Measurements from ENCODE around the gene SPIRE1. TPM values are rescaled to one million over a fixed set of nuclear protein-coding genes. Genes with fewer than 3 reads are reported as not detected.
"Not testable (repeated sequence)": the region's sequence is repeated elsewhere in the genome, so short reads cannot be mapped to it uniquely, and the experiment has no call there.

Gene SPIRE1
- total RNA-seq, 1 donor from 2014 or later = 41.0 TPM

DNA sequence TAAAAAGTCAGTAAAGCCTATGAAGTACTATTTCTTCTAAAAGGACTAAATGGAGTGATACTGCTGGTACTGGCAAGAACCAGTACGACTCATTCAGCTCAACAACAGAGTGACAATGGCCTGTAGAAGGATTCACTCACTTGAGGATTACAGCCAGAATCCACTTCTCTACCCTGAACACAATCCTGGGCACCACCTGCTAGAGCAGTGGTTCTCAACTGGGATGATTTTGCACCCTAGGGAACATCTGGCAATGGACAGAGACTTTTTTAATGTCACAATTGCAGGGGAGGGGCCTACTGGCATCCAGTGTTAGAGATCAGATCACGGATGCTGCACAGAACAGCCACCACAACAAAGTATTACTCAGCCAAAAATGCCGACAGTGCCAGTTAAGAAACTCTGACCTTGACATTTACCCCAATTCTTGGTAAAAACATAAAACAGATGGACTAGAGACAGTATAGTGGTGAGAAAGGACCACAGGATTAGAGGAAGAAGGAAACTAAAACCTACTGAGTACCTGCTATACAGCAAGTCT is 5.0 kb downstream of the SPIRE1 start:
- intact Hi-C loops (cut with micrococcal nuclease) = loop anchor here (10.0 kb wide), 1 partner anchor 118 kb away; no protein-coding TSS in a partner anchor
- ATAC-seq = no peak
- no peak for DNase-seq

DNA sequence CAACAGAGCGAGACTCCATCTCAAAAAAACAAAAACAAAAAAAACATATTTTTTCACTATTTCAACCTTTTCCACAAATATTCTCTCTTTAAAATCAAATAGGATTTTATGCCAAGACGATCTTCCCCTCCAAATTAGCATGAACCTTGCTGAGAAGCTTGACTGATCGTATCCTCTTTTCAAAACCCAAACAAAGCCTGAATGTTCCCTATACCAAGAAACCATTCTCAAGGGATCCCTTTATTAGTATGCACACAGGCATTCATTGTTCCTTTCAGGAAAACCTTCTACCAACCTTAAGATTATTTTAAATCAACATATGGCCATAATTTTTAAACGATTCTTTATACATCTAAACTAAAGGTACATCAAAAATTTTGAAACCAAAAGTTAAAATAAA is 6.3 kb downstream of the SPIRE1 start:
- intact Hi-C loops (cut with micrococcal nuclease) = loop anchor here (10.0 kb wide), 1 partner anchor 117 kb away; no protein-coding TSS in a partner anchor
- ATAC-seq (no peak), DNase-seq (no peak)

DNA sequence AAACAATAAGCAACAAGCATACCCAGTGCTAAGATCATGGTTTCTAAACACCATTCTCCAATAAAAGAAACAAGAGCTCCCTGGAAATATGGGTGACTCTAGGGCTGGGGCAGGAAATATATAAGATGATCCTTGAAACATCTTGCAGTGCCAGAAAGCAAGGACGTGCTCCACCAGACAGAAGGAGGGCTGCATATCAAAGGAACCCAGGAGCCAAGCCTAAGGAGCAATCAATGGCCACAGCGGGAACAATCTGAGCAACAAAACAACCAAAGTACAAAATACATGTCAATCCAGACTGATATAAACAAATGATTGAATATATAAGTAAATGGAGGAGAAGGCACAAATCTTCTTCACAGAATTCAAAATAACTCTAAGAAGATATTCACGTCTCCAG is 10.1 kb downstream of the SPIRE1 start:
- intact Hi-C loops (cut with micrococcal nuclease) = loop anchor here (5.0 kb wide), 1 partner anchor 95 kb away; no protein-coding TSS in a partner anchor
- DNase-seq (no peak), ATAC-seq (no peak)

GRCh38 chr18:12645751-12646203 is 12.1 kb downstream of the SPIRE1 start:
- ATAC-seq (peak; percentile 97), DNase-seq (peak; percentile 59)
- intact Hi-C loops (cut with micrococcal nuclease) = loop anchor here (5.0 kb wide), 1 partner anchor 93 kb away; no protein-coding TSS in a partner anchor

DNA sequence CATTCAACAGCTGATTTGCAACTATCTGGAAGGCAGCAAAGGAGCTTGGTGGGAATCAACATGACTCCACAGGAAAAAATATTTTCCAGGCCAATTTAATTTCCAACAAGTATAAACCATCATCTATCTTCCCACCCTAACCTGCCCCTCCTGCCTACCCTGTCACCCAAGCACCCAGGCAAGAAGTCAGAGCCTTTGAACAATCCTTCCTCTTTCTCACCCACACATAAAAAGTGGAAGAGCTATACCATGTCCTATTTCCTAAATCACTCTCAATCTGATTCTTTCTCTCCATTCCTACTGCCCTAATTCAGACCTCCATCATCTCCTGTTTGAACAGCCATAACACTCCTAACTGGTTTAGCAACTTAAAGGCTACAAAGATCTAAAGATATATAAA is 12.7 kb downstream of the SPIRE1 start:
- no peak for DNase-seq
- intact Hi-C loops (cut with micrococcal nuclease) = loop anchor here (5.0 kb wide), 1 partner anchor 93 kb away; no protein-coding TSS in a partner anchor
- ATAC-seq = no peak

- ATAC-seq; DNase-seq; intact Hi-C loops (cut with micrococcal nuclease): not testable (repeated sequence)
These were observed 14.2 kb downstream of the SPIRE1 start for GRCh38 chr18:12643756-12644155.

DNA sequence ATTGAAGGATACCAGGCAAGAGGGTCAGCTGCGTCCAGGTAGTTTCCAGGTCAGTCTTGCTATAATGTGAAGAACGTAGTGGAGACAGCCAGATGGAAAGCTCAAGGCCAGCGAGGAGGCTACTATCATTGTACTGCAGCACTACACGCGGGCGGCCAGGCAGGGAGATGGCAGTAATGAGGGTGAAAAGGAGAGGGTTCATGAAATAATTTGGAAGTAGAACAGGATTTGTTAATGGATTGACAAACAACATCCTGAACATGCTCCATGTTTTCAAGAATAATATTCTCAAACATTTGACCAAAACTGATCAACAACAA is 17.1 kb downstream of the SPIRE1 start:
- peak; percentile 33 for ATAC-seq
- peak; percentile 36 for DNase-seq
- intact Hi-C loops (cut with micrococcal nuclease) = no loop called here

- intact Hi-C loops (cut with micrococcal nuclease) = no loop called here
- ATAC-seq = peak; percentile 80
- DNase-seq = peak; percentile 42
These were observed 17.7 kb downstream of the SPIRE1 start for GRCh38 chr18:12639990-12640880.

- ATAC-seq (no peak), DNase-seq (no peak)
- intact Hi-C loops (cut with micrococcal nuclease) = no loop called here
These were observed 19.2 kb downstream of the SPIRE1 start for GRCh38 chr18:12638644-12639124.

DNA sequence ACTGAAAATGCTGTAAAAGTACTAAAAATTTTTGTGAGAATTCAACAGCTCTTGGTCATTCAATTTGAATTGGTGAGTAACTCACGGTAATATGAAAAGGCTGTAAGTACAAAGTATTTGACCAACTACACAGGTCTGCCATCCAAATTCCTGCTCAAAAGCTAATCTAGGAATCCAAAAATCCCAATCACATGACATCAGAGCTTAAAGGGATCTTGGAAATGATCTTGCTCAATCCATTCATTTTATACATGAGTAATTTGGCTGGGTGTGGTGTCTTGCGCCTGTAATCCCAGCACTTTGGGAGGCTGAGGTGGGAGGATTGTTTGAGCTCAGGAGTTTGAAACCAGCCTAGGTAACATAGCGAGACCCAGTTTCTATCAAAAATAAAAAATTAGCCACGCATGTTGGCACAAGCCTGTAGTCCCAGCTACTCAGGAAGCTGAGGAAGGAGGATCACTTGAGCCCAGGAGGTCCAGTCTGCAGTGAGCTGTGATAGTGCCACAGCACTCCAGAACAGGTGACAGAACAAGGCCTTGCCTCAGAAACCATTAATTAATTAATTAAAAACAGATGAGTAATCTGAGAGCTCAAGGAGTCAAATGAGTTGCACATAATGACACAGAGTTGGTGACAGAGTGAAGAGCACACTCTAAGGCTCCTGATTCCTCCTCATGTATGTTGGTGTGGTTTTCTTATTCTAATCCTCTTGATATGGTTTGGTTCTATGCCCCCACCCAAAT is 19.8 kb downstream of the SPIRE1 start:
- ATAC-seq (no peak), DNase-seq (no peak)
- intact Hi-C loops (cut with micrococcal nuclease) = no loop called here

DNA sequence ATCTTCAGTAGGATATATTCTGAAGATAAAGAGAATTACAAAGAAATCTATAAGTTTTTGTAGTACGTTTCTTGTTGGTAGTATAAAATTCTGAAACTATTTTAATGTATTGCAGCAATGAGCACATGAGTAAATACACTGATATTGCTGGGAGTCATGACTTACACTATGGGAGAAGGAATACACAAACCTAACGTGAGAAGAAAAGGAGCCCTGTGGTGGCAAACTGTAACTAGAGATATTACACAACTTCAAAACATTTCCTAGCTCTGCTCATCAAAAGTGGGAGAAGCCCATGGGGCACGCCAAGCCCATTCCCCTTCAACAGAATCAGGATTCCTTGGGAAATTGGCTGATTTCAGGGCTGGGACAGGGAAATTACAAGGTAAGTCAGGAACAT is 20.5 kb downstream of the SPIRE1 start:
- intact Hi-C loops (cut with micrococcal nuclease) = no loop called here
- DNase-seq (no peak), ATAC-seq (no peak)

- ATAC-seq (no peak), DNase-seq (no peak)
- intact Hi-C loops (cut with micrococcal nuclease) = no loop called here
These were observed 26.0 kb downstream of the SPIRE1 start for GRCh38 chr18:12631831-12632477.

GRCh38 chr18:12630136-12630535 is 27.8 kb downstream of the SPIRE1 start:
- DNase-seq (no peak), ATAC-seq (no peak)
- intact Hi-C loops (cut with micrococcal nuclease) = no loop called here

DNA sequence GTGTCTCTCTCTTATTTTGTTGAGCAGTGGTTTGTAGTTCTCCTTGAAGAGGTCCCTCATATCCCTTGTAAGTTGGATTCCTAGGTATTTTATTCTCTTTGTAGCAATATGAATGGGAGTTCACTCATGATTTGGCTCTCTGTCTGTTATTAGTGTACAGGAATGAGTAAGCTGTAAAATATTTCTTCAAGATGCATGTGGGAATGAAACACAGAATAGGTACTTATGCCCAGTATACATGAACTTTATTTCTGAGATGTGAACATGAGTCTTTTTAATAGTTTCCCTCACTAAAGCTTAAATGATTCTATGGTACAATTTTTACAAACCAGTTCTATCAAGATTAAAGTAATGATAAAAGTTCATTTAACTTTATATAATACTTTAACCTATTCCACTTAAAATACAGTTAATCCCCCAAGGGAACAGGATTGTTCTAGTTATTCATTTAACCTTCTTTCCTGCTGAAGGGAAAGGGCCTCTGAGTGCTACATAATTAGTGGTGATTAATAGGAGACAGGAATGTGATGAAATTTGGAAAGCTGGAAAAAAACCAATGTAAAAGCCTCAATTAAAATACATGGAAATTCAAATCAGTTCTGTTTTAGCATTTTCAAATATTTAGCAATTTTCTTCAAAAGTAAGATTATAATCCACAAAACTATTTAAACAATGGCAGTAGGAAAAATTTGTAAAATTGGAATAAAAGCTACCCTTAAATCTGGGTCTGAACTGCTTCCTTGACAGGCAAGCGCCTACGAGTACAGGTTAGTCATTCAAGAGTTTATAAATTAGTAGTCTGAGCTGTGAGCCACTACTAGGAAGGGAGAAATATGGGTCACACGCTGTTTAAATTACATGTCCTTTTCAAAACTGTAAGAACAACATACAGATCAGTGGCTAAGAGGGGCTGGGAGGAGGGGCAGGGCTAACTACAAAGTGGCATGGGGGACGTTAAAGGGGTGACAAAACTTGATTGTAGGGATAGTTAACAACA is 28.9 kb downstream of the SPIRE1 start:
- ATAC-seq (no peak), DNase-seq (no peak)
- intact Hi-C loops (cut with micrococcal nuclease) = no loop called here

- ATAC-seq, DNase-seq: not testable (repeated sequence)
These were observed 30.7 kb downstream of the SPIRE1 start for GRCh38 chr18:12627199-12627598.

GRCh38 chr18:12625241-12625640 is 32.7 kb downstream of the SPIRE1 start:
- DNase-seq (no peak), ATAC-seq (no peak)
- intact Hi-C loops (cut with micrococcal nuclease) = no loop called here

More at GRCh38 chr18:12627199-12627598, 30.7 kb downstream of the SPIRE1 start:
- intact Hi-C loops (cut with micrococcal nuclease) = not testable (repeated sequence)

- DNase-seq (no peak), ATAC-seq (no peak)
- intact Hi-C loops (cut with micrococcal nuclease) = no loop called here
These were observed 36.1 kb downstream of the SPIRE1 start for GRCh38 chr18:12621742-12622306.

DNA sequence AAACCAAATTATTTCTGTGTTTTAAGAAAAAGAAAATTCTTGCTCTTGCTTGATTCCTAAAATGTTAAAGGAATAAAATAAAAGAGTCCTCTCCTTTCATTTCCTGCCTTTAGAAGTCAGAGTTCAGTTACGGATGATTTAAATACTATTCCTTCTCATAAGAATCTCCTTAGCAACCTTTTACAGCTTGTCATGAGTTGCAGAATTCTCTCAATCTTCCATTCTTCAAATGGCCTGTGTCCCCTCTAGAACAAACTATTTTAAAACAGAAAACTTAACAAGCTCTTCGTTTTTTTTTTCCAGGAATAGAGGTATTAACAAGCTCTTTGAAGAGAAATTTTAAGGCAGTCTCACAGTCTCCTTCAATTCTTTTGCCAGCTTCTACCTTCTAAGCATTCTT is 42.2 kb downstream of the SPIRE1 start:
- DNase-seq = no peak
- intact Hi-C loops (cut with micrococcal nuclease) = no loop called here

More for the DNA sequence above, 42.2 kb downstream of the SPIRE1 start:
- ATAC-seq = no peak

Measured in left ventricle myocardium superior (tissue), 1 donor.